G401.6 (cell line): ENCODE data around the gene MARCHF10.
"Not testable (repeated sequence)": the region's sequence is repeated elsewhere in the genome, so short reads cannot be mapped to it uniquely, and the experiment has no call there.

Experiments used
- FAIRE-seq: peaks from 2 replicates; lab custom pipeline; 2012; peaks lifted over from hg19 to GRCh38; lab: Jason Lieb, UNC

Gene MARCHF10

GRCh38 chr17:62807812-62808575 lies at the start of gene MARCHF10:
MARCHF10 (minus strand) TSS chr17:62808314; CDS start chr17:62801735, 6,579 bp downstream.
- no peak for FAIRE-seq

GRCh38 chr17:62857526-62857925 lies 49.4 kb upstream of the MARCHF10 start:
- FAIRE-seq, result no peak

GRCh38 chr17:62856594-62856993 lies 48.5 kb upstream of the MARCHF10 start:
- no peak for FAIRE-seq

DNA sequence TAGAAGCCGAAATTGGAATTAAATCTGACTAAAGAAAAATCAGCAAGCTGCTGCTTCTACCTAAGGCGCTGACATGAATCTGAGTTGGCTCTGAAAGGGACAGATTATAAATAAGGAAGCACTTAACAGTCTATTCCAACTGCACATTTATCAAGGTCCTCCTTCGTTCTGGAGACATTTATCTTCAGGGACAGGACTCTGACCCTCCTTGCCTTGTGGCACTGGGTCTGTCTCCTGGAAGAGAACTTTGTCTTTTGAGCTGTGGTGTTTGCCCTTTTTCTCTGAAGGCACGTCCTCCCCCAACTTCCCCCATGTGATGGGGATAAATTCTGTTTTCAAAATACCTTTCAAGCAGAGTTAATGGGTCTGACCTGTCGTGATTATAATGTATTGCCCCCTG lies 47.0 kb upstream of the MARCHF10 start:
- no peak for FAIRE-seq

DNA sequence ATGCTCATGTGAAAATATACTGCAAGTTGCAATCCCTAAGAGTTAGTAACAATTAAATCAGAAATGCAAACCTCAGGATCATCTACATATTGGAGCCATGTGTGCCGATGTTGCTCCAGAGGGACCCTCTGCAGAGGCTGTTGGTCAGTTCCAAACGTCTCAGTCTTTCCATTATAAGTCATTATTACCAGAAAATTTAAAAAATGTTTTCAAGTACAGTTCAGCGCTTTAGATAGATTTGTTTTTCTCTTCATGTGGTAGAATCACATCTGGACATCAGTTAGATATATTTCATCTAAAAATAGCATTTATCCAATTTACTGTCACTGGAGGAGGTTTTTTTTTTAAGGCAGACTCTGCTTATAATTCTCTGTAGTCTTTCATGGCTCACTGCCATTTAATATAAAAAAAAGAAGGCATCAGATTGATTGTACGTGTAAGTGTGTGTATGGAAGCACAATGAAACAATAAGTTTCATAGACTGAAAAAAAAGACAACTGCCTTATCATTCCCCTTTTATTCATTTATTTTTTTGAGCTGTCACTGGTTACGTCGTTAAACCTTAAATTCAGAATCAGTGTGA lies 46.1 kb upstream of the MARCHF10 start:
- FAIRE-seq, result no peak

DNA sequence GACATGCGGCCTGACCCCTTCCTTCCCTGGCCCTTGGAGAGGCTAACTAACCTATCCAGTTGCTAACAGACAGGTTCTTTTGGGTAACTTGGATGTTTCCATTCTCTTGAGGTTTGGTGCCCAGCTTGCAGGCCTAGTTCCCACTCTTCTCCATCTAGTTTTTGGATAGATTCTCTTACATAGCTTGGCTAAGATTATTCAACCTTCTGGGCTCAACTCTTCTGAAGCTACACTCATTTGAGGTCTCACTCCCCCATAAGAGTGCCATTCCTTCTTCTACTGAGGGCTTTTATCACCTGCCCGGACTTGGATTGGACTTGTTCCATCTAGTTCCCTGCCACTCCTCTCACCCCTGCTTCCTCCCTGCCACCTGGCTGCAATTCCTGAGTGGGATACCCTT lies 44.1 kb upstream of the MARCHF10 start:
- no peak for FAIRE-seq

DNA sequence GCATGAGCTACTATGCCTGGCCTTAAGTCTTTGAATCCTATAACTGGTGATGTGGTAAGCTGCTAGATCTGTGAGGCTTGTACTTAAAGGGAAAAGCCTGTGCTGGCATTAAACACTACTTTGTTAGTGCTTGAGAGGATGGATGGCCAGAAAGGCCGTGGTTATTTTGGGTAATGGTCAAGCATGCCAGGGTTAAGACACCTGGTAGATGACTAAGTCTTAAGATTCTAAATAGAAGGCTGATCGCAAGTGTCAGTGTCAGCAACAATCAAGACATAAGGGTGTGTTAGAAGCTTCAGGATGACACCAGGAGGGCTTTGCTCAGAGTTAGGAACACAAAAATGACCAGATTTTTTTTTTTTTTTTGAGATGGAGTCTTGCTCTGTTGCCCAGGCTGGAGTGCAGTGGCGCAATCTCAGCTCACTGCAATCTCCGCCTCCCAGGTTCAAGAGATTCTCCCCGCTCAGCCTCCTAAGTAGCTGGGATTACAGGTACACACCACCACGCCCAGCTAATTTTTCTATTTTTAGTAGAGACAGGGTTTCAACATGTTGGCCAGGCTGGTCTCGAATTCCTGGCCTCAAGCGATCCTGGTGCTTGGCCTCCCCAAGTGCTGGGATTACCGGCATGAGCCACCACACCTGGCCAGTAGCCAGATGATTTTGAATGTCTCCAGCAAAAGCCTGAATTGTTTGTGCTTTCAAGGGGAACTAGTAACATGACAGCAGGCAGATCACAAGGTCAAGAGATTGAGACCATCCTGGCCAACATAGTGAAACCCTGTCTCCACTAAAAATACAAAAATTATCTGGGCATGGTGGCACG lies 41.7 kb upstream of the MARCHF10 start:
- FAIRE-seq, result not testable (repeated sequence)

GRCh38 chr17:62848334-62848733 lies 40.2 kb upstream of the MARCHF10 start:
- no peak for FAIRE-seq

GRCh38 chr17:62847426-62847825 lies 39.3 kb upstream of the MARCHF10 start:
- FAIRE-seq, result no peak

DNA sequence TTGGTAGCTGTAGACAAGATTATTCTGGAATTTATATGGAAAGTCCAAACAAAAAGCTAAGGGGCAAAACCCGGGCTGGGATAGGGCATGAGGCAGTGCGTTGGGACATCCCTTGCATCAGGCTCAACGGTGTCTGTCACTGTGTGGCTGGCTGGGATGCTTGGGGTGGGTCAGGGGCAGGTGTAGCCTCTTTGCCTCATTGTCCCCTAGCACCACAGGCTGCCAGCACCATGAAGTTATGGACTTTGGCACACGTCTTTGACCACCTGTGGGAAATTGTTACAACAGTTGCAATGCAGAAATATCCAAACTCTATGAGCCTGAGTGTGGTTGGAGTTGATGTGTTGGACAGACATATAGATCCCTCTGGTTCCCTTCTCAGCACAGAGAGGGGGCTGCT lies 32.8 kb upstream of the MARCHF10 start:
- FAIRE-seq, result no peak

GRCh38 chr17:62833816-62834215 lies 25.7 kb upstream of the MARCHF10 start:
- not testable (repeated sequence) for FAIRE-seq

GRCh38 chr17:62832405-62832804 lies 24.3 kb upstream of the MARCHF10 start:
- FAIRE-seq, result no peak

GRCh38 chr17:62831066-62831465 lies 23.0 kb upstream of the MARCHF10 start:
- not testable (repeated sequence) for FAIRE-seq

DNA sequence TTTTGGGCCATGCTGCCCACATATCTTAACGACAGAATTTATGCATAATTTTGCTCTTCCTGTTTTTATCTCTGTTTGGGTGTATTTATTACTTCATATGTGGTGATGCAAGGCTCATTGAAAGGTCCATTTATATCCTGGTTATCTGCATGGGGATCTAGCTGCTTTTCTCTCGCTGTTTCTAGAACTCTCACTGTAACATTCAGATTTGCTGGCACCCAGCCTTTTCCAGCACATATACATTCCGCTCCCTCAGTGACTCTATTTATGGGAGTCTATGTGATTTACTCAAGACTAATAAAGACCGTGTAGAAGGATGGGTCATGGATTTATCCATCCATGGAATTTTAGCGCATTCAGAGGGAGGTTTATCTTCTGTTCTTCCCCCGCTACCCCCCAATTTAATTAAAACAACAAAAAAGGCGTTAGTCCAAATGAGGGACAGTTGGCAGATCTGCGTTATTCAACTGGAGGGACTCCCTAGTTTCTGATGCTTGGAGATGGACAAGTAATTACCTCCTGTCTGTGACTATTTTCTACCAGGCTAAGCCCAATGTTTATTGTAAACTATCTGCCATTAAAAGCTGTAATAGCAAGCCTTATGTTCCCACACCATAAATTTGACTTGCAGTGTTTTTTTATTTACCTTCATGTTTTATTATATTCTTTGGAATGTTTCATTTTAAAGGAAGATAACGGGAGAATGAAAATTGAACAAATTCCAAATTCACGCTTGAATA lies 19.8 kb upstream of the MARCHF10 start:
- FAIRE-seq, result no peak

GRCh38 chr17:62826956-62827355 lies 18.8 kb upstream of the MARCHF10 start:
- FAIRE-seq, result no peak

GRCh38 chr17:62825182-62825581 lies 17.1 kb upstream of the MARCHF10 start:
- FAIRE-seq, result no peak

DNA sequence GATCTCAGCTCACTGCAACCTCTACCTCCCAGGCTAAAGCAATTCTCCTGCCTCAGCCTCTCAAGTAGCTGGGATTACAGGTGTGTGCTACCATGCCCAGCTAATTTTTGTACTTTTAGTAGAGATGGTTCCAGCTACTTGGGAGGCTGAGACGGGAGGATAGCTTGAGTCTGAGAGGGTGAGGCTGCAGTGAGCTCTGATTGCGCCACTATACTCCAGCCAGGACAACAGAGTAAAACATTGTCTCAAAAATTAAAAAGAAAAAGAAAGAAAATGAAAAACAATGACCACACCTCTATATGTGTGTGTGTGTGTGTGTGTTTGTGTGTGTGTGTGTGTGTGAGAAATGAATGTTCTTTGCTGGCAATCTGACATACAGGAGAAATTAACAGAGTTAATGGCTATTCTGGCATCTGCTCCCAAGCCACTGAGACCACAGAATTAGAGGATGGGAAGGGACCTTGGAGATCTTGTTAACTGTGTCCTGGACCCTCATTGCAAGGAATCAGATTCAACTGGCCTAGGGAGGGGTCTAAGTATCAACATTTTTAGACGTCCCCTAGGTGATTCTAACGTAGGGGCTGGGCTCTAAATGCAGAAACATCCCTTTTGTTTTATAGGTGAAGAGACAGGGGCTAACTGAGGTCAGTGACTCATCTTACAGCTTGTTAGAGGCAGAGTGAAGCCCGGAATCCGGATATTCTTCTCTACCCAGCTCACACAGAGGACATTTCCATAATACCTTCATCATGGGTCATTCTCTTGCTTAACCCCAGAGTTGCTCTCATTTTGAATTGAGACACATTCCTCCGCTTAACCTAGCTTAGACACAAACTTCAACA lies 16.4 kb upstream of the MARCHF10 start:
- no peak for FAIRE-seq

DNA sequence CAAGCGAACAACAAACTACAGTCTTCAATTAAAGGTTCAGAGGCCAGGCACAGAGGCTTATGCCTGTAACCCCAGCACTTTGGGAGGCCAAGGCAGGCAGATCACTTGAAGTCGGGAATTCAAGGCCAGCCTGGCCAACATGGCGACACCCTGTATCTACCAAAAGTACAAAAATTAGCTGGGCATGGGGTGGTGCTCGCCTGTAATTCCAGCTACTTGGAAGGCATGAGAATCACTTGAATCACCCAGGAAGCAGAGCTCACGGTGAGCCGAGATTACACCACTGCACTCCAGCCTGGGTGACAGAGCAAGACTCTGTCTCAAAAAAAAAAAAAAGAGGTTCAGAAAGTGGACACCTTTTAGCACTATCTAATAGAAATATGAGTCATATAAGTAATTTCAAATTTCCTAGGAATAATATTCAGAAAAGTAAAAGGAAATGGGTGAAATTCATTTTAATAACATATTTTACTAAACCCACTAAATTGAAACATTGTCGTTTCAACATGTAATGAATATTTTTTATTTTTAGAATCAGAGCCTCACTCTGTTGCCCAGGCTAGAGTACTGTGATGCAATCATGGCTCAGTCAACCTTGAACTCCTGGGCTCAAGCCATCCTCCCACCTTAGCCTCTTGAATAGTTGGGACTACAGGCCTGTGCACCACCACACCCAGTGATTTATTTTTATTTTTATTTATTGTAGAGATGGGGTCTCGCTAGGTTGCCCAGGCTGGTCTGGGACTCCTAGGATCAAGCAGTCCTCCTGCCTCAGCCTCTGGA lies 15.2 kb upstream of the MARCHF10 start:
- FAIRE-seq, result no peak

- no peak for FAIRE-seq
Observed at GRCh38 chr17:62822080-62822904, 14.2 kb upstream of the MARCHF10 start.
